ENCODE measurements around the gene MYO1E. TPM values are rescaled to one million over a fixed set of nuclear protein-coding genes. Genes with fewer than 3 reads are reported as not detected.

Gene MYO1E
- total RNA-seq, 1 experiment from 2014 or later = 68.8 TPM

DNA sequence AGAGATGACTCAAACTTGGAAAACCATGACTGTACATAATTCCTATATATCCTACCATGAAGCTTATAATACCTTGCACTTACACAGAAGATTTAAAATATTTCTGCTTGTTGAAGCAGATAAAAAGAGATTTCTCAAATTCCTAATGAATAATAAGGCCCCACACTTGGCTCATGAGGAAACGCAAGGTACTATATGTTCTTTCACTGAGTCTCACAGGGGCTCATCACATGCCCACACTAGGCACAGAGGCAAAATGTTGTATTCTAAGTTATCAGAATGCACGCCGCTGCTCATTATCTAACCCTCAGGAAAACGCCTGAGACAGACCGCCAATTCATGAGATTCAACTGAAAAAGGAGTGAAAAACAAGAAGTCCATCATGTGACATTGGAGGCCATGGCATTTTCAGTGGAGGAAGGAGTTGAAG lies 5.6 kb downstream of the MYO1E start:
- Histone ChIP-seq H3K4me3 (ENCODE audit: low read length) (no peak overlapping the region), H4K20me1 (ENCODE audit: low read length) (peaks cover 40% of the 10 kb centered on the region)

GRCh38 chr15:59366333-59367021 lies 6.2 kb downstream of the MYO1E start:
- TF ChIP-seq EZH2 (IDR thresholded peaks at IDR 0.05; ENCODE audit: low read length, unreplicated experiment) (no peak), EZH2phosphoT487 (IDR thresholded peaks at IDR 0.05; ENCODE audit: borderline replicate concordance, low read length) (no peak)
- TF ChIP-seq, protein P1, sequence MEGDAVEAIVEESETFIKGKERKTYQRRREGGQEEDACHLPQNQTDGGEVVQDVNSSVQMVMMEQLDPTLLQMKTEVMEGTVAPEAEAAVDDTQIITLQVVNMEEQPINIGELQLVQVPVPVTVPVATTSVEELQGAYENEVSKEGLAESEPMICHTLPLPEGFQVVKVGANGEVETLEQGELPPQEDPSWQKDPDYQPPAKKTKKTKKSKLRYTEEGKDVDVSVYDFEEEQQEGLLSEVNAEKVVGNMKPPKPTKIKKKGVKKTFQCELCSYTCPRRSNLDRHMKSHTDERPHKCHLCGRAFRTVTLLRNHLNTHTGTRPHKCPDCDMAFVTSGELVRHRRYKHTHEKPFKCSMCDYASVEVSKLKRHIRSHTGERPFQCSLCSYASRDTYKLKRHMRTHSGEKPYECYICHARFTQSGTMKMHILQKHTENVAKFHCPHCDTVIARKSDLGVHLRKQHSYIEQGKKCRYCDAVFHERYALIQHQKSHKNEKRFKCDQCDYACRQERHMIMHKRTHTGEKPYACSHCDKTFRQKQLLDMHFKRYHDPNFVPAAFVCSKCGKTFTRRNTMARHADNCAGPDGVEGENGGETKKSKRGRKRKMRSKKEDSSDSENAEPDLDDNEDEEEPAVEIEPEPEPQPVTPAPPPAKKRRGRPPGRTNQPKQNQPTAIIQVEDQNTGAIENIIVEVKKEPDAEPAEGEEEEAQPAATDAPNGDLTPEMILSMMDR (conservative IDR thresholded peaks at IDR 0.05; ENCODE audit: low read depth, low read length) = no peak
- Histone ChIP-seq H4K20me1 (ENCODE audit: low read length) (peaks cover 39% of the 10 kb centered on the region), H3K36me3 (ENCODE audit: low read depth, low read length) (no peaks in the 10 kb centered on the region), H2AFZ (ENCODE audit: low read length) (no peak overlapping the region), H3K9me3 (ENCODE audit: low read length) (no peaks in the 10 kb centered on the region), H3F3A (ENCODE audit: low read length, unreplicated experiment) (no peaks in the 10 kb centered on the region), H3K27ac (ENCODE audit: low read length) (peak overlapping the region; percentile 55), H3K4me2 (ENCODE audit: low read length) (peak overlapping the region; percentile 36; the same call in 1 of the 2 replicates), H3K79me2 (ENCODE audit: low read length) (peaks cover 98% of the 10 kb centered on the region), H3K9me2 (replicated peaks; ENCODE audit: low read length) (no peaks in the 10 kb centered on the region), H3K9ac (ENCODE audit: low read length) (no peak overlapping the region; the same call in 1 of the 2 replicates), H3K4me1 (ENCODE audit: insufficient read depth, low read length) (peaks cover 47% of the 10 kb centered on the region), H3K4me3 (ENCODE audit: low read length) (no peak overlapping the region), H3K27me3 (ENCODE audit: low read length) (no peaks in the 10 kb centered on the region)
- ChIA-PET CTCF (interaction anchor here (0.7 kb wide), 1 partner anchor 10 kb away, joined by 9 read pairs; no protein-coding TSS in a partner anchor), POLR2A (ENCODE audit: unreplicated experiment) (interaction anchor here (0.6 kb wide), 1 partner anchor 66 kb away, joined by 12 read pairs; no protein-coding TSS in a partner anchor)
- ATAC-seq = peak; percentile 12
- no TSS peak for BruUV-seq (replicated peaks)
- peak; percentile 56 for DNase-seq
- intact Hi-C loops (cut with micrococcal nuclease) = no loop called here

More for the DNA sequence above, 5.6 kb downstream of the MYO1E start:
- Histone ChIP-seq H3F3A (ENCODE audit: low read length, unreplicated experiment) (no peaks in the 10 kb centered on the region), H3K27ac (ENCODE audit: low read length) (peak overlapping the region; percentile 55), H3K36me3 (ENCODE audit: low read depth, low read length) (no peaks in the 10 kb centered on the region), H3K9me2 (replicated peaks; ENCODE audit: low read length) (no peaks in the 10 kb centered on the region), H2AFZ (ENCODE audit: low read length) (no peak overlapping the region), H3K79me2 (ENCODE audit: low read length) (peaks cover 98% of the 10 kb centered on the region), H3K4me2 (ENCODE audit: low read length) (peak overlapping the region; percentile 36), H3K9ac (ENCODE audit: low read length) (no peak overlapping the region), H3K9me3 (ENCODE audit: low read length) (no peaks in the 10 kb centered on the region), H3K4me1 (ENCODE audit: insufficient read depth, low read length) (peaks cover 47% of the 10 kb centered on the region), H3K27me3 (ENCODE audit: low read length) (no peaks in the 10 kb centered on the region)
- no peak for TF ChIP-seq EZH2phosphoT487 (IDR thresholded peaks at IDR 0.05; ENCODE audit: borderline replicate concordance, low read length)
- TF ChIP-seq, protein P1 (conservative IDR thresholded peaks at IDR 0.05; ENCODE audit: low read depth, low read length) = no peak
- TF ChIP-seq EZH2 (IDR thresholded peaks at IDR 0.05; ENCODE audit: low read length, unreplicated experiment) = no peak
- no peak for ATAC-seq
- ChIA-PET POLR2A (ENCODE audit: unreplicated experiment) (no interaction called here), CTCF (interaction anchor here (0.7 kb wide), 1 partner anchor 10 kb away, joined by 9 read pairs; no protein-coding TSS in a partner anchor)
- no peak for DNase-seq
- no TSS peak for BruUV-seq (replicated peaks)
- intact Hi-C loops (cut with micrococcal nuclease) = no loop called here

DNA sequence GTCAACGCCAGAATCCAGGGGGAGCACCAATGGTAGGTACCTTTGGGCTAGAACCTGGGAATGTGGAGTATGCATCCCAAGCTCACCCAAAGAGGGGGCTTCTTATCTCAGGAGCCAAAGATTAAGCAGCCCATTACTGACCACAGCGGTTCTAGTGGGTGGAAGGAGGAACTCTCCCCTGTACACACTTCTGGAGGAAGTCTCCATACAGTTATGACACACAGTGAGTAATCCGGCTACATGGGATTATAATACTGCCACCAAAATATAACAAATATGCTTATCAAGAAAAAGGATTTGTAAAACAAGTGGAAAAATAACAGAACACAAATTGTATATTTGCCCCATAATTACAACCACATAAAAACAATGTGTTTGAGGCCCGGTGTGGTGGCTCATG lies 8.4 kb downstream of the MYO1E start:
- no peaks in the 10 kb centered on the region for H3K36me3 ChIP-seq (ENCODE audit: low read depth, low read length)
- POLR2A ChIA-PET (ENCODE audit: unreplicated experiment) = no interaction called here
- H3K9me2 ChIP-seq (replicated peaks; ENCODE audit: low read length) = no peaks in the 10 kb centered on the region
- CTCF ChIA-PET = no interaction called here
- no peak for TF ChIP-seq EZH2phosphoT487 (IDR thresholded peaks at IDR 0.05; ENCODE audit: borderline replicate concordance, low read length)
- TF ChIP-seq, protein P1 (conservative IDR thresholded peaks at IDR 0.05; ENCODE audit: low read depth, low read length) = no peak
- no peak for TF ChIP-seq EZH2 (IDR thresholded peaks at IDR 0.05; ENCODE audit: low read length, unreplicated experiment)
- no peak overlapping the region for H3K4me3 ChIP-seq (ENCODE audit: low read length)
- BruUV-seq (replicated peaks) = no TSS peak
- H3K4me1 ChIP-seq (ENCODE audit: insufficient read depth, low read length) = peaks cover 27% of the 10 kb centered on the region
- intact Hi-C loops (cut with micrococcal nuclease) = no loop called here
- DNase-seq (peak; percentile 59), ATAC-seq (peak; percentile 81)
- peak overlapping the region; percentile 0; the same call in 1 of the 2 replicates for H3K27ac ChIP-seq (ENCODE audit: low read length)
- H3K79me2 ChIP-seq (ENCODE audit: low read length) = peaks cover 98% of the 10 kb centered on the region
- H3K27me3 ChIP-seq (ENCODE audit: low read length) = no peaks in the 10 kb centered on the region
- no peak overlapping the region for H2AFZ ChIP-seq (ENCODE audit: low read length)
- H3K4me2 ChIP-seq (ENCODE audit: low read length) = 0 out of 2 replicates have a peak overlapping the region, but pooled peaks have one; percentile 21
- H4K20me1 ChIP-seq (ENCODE audit: low read length) = peaks cover 21% of the 10 kb centered on the region
- no peaks in the 10 kb centered on the region for H3F3A ChIP-seq (ENCODE audit: low read length, unreplicated experiment)
- H3K9me3 ChIP-seq (ENCODE audit: low read length) = no peaks in the 10 kb centered on the region
- H3K9ac ChIP-seq (ENCODE audit: low read length) = no peak overlapping the region
